Peyer's patch (tissue), 4 donors: Measurements from ENCODE around the gene NOP10.

Experiments
- POLR2A ChIP-seq, 2 donors: fragments of 450-650 bp; IDR thresholded peaks; one replicate each; pipeline ENCODE4 v1.5.1; 2017; ENCODE audit warnings: antibody characterized with exemption in 2 of 2, mild to moderate bottlenecking in 2 of 2, moderate library complexity in 2 of 2
- TF ChIP-seq, protein P1 (sequence below), 6 experiments: fragments of 450-650 bp in 4 of 6; fragments of 200-600 bp in 2 of 6; sonication (generic) in 1 of 6; IDR thresholded peaks; one replicate each; pipeline ENCODE4 v1.5.1; 2017 to 2019; ENCODE audit warnings: antibody characterized with exemption in 6 of 6, mild to moderate bottlenecking in 3 of 6, moderate library complexity in 1 of 6

DNA sequence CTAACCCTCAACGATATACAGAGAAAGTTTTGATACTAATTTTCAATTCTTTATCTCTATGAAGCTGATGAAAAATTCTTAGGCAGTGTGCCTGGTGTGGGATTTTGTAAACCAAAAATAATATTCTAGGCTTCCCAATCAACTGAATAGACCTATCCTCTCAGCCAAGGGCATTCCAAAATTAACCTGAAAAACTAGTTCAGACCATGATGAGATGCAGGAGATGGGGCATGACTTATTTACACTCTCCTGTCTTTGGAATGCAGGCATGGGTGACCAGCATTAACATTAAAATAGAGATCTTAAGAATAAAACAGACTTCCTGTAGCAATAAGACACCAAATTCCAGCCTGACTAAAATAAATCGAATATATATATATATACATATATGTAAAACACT lies 31.9 kb upstream of the NOP10 start:
- TF ChIP-seq, protein P1, sequence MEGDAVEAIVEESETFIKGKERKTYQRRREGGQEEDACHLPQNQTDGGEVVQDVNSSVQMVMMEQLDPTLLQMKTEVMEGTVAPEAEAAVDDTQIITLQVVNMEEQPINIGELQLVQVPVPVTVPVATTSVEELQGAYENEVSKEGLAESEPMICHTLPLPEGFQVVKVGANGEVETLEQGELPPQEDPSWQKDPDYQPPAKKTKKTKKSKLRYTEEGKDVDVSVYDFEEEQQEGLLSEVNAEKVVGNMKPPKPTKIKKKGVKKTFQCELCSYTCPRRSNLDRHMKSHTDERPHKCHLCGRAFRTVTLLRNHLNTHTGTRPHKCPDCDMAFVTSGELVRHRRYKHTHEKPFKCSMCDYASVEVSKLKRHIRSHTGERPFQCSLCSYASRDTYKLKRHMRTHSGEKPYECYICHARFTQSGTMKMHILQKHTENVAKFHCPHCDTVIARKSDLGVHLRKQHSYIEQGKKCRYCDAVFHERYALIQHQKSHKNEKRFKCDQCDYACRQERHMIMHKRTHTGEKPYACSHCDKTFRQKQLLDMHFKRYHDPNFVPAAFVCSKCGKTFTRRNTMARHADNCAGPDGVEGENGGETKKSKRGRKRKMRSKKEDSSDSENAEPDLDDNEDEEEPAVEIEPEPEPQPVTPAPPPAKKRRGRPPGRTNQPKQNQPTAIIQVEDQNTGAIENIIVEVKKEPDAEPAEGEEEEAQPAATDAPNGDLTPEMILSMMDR (IDR thresholded peaks at IDR 0.05), result no peak
- TF ChIP-seq POLR2A (IDR thresholded peaks at IDR 0.05), result no peak
